ENCODE results near the gene NTSR1. TPM values are rescaled to one million over a fixed set of nuclear protein-coding genes. Genes with fewer than 3 reads are reported as not detected.
A peak's percentile ranks its signal among the peaks of the same experiment; 100 is the strongest.

The NTSR1 gene
- total and polyA plus RNA-seq, 2 of the 13 experiments (the other 11 are each of a cell fraction or from before 2014, with no cell fraction given) = 0.09 to 0.12 TPM

DNA sequence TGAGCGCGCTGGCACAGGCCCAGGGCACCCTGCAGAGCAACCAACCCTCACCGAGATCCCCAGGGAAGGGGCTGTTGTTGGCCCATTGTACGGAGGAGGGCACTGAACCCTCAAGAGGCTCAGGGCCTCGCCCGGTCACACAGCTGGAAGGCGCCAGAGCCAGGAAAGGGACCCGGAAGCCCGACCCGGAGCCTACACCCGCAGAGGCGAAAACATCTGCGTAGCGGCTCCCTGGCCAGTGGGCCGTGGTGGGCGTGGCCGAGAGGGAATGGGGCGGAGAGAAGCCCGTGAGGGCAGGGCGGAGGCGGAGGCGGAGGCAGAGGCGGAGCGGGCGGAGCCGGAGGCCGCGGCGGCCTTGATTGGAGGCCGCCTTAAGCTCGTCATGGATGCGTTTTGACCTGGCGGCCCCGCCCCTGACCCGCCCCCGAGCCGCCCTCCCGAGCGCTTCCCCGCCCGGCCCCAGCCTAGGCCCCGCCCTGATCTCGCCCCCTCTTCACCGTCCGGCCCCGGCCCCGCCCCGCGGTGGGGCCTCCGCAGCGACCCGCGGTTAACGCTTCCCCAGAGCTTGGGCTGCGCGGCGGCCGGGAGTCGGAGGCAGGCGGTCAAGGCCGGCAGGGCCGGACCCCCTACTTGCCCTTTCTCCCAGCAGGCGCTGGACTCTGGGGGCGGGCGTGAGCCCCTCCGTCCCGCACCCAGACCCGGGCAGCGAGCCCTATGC, 85.5 kb downstream of the NTSR1 start (continued):
- TF ChIP-seq MEIS1 (CRISPR knock-in tag; IDR thresholded peaks at IDR 0.05; ENCODE audit: borderline replicate concordance) (peak; percentile 77; the same call in 1 of the 2 replicates), TOPORS (CRISPR knock-in tag; IDR thresholded peaks at IDR 0.05) (no peak; the same call in 1 of the 2 replicates), NR2F1 (CRISPR knock-in tag; IDR thresholded peaks at IDR 0.05) (no peak; a peak in 1 of 4 replicates), ZNF543 (CRISPR knock-in tag; IDR thresholded peaks at IDR 0.05) (peak; percentile 86), ATAD3A (CRISPR knock-in tag; IDR thresholded peaks at IDR 0.05) (0 out of 2 replicates have a peak, but pooled peaks have one; percentile 9), ZNF546 (CRISPR knock-in tag; conservative IDR thresholded peaks at IDR 0.05) (peak; percentile 87; the same call in 1 of the 2 replicates), RARA (CRISPR knock-in tag; IDR thresholded peaks at IDR 0.05) (peak; percentile 51; the same call in 1 of the 2 replicates), FOXK2 (IDR thresholded peaks at IDR 0.05) (no peak), SOX13 (IDR thresholded peaks at IDR 0.05) (no peak), SOX13 (CRISPR knock-in tag; conservative IDR thresholded peaks at IDR 0.05 in 1 of 2, IDR thresholded peaks at IDR 0.05 in 1 of 2) (peak in 1 of 2 experiments; percentile 6; a peak in 1 of 4 replicates), DR1 (CRISPR knock-in tag; IDR thresholded peaks at IDR 0.05) (peak; percentile 68), ZNF12 (CRISPR knock-in tag; IDR thresholded peaks at IDR 0.05) (no peak)
- TF ChIP-seq, protein P1, sequence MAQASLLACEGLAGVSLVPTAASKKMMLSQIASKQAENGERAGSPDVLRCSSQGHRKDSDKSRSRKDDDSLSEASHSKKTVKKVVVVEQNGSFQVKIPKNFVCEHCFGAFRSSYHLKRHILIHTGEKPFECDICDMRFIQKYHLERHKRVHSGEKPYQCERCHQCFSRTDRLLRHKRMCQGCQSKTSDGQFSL (CRISPR knock-in tag; IDR thresholded peaks at IDR 0.05) = 0 out of 2 replicates have a peak, but pooled peaks have one; percentile 32
- TF ChIP-seq, protein P2, sequence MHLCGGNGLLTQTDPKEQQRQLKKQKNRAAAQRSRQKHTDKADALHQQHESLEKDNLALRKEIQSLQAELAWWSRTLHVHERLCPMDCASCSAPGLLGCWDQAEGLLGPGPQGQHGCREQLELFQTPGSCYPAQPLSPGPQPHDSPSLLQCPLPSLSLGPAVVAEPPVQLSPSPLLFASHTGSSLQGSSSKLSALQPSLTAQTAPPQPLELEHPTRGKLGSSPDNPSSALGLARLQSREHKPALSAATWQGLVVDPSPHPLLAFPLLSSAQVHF (CRISPR knock-in tag; IDR thresholded peaks at IDR 0.05) = peak; percentile 53; the same call in 1 of the 2 replicates
- TF ChIP-seq, protein P3, sequence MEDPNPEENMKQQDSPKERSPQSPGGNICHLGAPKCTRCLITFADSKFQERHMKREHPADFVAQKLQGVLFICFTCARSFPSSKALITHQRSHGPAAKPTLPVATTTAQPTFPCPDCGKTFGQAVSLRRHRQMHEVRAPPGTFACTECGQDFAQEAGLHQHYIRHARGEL (CRISPR knock-in tag; IDR thresholded peaks at IDR 0.05) = peak; percentile 4; the same call in 1 of the 2 replicates
- TF ChIP-seq, protein P4, sequence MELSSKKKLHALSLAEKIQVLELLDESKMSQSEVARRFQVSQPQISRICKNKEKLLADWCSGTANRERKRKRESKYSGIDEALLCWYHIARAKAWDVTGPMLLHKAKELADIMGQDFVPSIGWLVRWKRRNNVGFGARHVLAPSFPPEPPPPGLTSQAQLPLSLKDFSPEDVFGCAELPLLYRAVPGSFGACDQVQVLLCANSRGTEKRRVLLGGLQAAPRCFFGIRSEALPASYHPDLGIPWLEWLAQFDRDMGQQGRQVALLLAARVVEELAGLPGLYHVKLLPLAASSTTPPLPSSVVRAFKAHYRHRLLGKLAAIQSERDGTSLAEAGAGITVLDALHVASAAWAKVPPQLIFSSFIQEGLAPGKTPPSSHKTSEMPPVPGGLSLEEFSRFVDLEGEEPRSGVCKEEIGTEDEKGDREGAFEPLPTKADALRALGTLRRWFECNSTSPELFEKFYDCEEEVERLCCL (CRISPR knock-in tag; IDR thresholded peaks at IDR 0.05; ENCODE audit: borderline replicate concordance) = 0 out of 2 replicates have a peak, but pooled peaks have one; percentile 69
- TF ChIP-seq, protein P5, sequence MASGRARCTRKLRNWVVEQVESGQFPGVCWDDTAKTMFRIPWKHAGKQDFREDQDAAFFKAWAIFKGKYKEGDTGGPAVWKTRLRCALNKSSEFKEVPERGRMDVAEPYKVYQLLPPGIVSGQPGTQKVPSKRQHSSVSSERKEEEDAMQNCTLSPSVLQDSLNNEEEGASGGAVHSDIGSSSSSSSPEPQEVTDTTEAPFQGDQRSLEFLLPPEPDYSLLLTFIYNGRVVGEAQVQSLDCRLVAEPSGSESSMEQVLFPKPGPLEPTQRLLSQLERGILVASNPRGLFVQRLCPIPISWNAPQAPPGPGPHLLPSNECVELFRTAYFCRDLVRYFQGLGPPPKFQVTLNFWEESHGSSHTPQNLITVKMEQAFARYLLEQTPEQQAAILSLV (CRISPR knock-in tag; IDR thresholded peaks at IDR 0.05; ENCODE audit: borderline replicate concordance) = peak; percentile 76
- TF ChIP-seq, protein P6, sequence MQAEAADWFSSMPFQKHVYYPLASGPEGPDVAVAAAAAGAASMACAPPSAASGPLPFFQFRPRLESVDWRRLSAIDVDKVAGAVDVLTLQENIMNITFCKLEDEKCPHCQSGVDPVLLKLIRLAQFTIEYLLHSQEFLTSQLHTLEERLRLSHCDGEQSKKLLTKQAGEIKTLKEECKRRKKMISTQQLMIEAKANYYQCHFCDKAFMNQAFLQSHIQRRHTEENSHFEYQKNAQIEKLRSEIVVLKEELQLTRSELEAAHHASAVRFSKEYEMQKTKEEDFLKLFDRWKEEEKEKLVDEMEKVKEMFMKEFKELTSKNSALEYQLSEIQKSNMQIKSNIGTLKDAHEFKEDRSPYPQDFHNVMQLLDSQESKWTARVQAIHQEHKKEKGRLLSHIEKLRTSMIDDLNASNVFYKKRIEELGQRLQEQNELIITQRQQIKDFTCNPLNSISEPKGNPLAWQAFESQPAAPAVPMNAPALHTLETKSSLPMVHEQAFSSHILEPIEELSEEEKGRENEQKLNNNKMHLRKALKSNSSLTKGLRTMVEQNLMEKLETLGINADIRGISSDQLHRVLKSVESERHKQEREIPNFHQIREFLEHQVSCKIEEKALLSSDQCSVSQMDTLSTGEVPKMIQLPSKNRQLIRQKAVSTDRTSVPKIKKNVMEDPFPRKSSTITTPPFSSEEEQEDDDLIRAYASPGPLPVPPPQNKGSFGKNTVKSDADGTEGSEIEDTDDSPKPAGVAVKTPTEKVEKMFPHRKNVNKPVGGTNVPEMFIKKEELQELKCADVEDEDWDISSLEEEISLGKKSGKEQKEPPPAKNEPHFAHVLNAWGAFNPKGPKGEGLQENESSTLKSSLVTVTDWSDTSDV (CRISPR knock-in tag; IDR thresholded peaks at IDR 0.05) = peak; percentile 79; the same call in 1 of the 2 replicates
- TF ChIP-seq, protein P7, sequence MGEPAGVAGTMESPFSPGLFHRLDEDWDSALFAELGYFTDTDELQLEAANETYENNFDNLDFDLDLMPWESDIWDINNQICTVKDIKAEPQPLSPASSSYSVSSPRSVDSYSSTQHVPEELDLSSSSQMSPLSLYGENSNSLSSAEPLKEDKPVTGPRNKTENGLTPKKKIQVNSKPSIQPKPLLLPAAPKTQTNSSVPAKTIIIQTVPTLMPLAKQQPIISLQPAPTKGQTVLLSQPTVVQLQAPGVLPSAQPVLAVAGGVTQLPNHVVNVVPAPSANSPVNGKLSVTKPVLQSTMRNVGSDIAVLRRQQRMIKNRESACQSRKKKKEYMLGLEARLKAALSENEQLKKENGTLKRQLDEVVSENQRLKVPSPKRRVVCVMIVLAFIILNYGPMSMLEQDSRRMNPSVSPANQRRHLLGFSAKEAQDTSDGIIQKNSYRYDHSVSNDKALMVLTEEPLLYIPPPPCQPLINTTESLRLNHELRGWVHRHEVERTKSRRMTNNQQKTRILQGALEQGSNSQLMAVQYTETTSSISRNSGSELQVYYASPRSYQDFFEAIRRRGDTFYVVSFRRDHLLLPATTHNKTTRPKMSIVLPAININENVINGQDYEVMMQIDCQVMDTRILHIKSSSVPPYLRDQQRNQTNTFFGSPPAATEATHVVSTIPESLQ (CRISPR knock-in tag; conservative IDR thresholded peaks at IDR 0.05) = no peak
